Measurements from ENCODE around the gene PHIP.
"Not testable (repeated sequence)": the region's sequence is repeated elsewhere in the genome, so short reads cannot be mapped to it uniquely, and the experiment has no call there.

Gene PHIP

GRCh38 chr6:78908621-78909020 is 169.4 kb downstream of the PHIP start:
- Histone ChIP-seq H3K27me3 (replicated peaks; ENCODE audit: insufficient read depth, low read length) (no peaks in the 10 kb centered on the region), H3K9me2 (replicated peaks; ENCODE audit: insufficient read depth, low read length) (no peaks in the 10 kb centered on the region), H4K20me1 (ENCODE audit: insufficient read depth, low read length) (no peaks in the 10 kb centered on the region), H3K79me2 (ENCODE audit: low read length) (no peaks in the 10 kb centered on the region), H2AFZ (ENCODE audit: low read length) (no peak overlapping the region), H3K9me3 (replicated peaks; ENCODE audit: insufficient read depth, low read length) (no peaks in the 10 kb centered on the region), H3F3A (ENCODE audit: insufficient read depth, low read length) (no peaks in the 10 kb centered on the region), H3K4me1 (ENCODE audit: low read length) (peaks cover 8% of the 10 kb centered on the region), H3K4me3 (ENCODE audit: low read length) (no peak overlapping the region), H3K9ac (ENCODE audit: low read length) (no peak overlapping the region), H3K36me3 (replicated peaks; ENCODE audit: insufficient read depth, low read length) (no peaks in the 10 kb centered on the region), H3K4me2 (ENCODE audit: low read depth, low read length) (no peak overlapping the region; the same call in 1 of the 2 replicates), H3K27ac (ENCODE audit: low read length) (0 out of 2 replicates have a peak overlapping the region, but pooled peaks have one; percentile 8)
- TF ChIP-seq EZH2phosphoT487 (IDR thresholded peaks at IDR 0.05; ENCODE audit: low read length) (no peak), EZH2 (optimal IDR thresholded peaks at IDR 0.05; ENCODE audit: low read depth, low read length) (no peak)
- TF ChIP-seq, protein P1, sequence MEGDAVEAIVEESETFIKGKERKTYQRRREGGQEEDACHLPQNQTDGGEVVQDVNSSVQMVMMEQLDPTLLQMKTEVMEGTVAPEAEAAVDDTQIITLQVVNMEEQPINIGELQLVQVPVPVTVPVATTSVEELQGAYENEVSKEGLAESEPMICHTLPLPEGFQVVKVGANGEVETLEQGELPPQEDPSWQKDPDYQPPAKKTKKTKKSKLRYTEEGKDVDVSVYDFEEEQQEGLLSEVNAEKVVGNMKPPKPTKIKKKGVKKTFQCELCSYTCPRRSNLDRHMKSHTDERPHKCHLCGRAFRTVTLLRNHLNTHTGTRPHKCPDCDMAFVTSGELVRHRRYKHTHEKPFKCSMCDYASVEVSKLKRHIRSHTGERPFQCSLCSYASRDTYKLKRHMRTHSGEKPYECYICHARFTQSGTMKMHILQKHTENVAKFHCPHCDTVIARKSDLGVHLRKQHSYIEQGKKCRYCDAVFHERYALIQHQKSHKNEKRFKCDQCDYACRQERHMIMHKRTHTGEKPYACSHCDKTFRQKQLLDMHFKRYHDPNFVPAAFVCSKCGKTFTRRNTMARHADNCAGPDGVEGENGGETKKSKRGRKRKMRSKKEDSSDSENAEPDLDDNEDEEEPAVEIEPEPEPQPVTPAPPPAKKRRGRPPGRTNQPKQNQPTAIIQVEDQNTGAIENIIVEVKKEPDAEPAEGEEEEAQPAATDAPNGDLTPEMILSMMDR (IDR thresholded peaks at IDR 0.05; ENCODE audit: low read length) = no peak
- no peak for DNase-seq

DNA sequence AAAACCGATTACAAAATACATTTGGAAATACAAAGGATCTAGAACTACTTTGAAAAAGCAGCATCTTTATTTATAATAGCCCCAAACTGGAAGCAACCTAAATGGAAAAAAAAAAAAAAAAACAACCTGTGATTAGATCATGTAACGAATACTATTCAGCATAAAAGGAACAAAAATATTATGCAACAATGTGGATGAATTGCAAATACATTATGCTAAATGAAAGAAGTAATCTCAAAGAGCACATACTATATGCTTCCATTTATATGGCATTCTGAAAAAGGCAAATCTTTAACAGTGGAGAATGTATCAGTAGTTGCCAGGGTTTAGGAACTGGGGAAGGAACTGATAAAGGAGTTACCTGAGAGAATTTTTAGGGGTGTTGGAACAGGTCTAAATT is 181.8 kb downstream of the PHIP start:
- no peaks in the 10 kb centered on the region for H3F3A ChIP-seq (ENCODE audit: insufficient read depth, low read length)
- H3K4me2 ChIP-seq (ENCODE audit: low read depth, low read length) = no peak overlapping the region
- H3K4me3 ChIP-seq (ENCODE audit: low read length) = no peak overlapping the region
- H3K4me1 ChIP-seq (ENCODE audit: low read length) = no peaks in the 10 kb centered on the region
- no peak overlapping the region for H2AFZ ChIP-seq (ENCODE audit: low read length)
- H3K9me3 ChIP-seq (replicated peaks; ENCODE audit: insufficient read depth, low read length) = no peaks in the 10 kb centered on the region
- TF ChIP-seq, protein P1 (IDR thresholded peaks at IDR 0.05; ENCODE audit: low read length) = no peak
- TF ChIP-seq EZH2 (optimal IDR thresholded peaks at IDR 0.05; ENCODE audit: low read depth, low read length) = no peak
- TF ChIP-seq EZH2phosphoT487 (IDR thresholded peaks at IDR 0.05; ENCODE audit: low read length) = no peak
- H3K27me3 ChIP-seq (replicated peaks; ENCODE audit: insufficient read depth, low read length) = no peaks in the 10 kb centered on the region
- H3K79me2 ChIP-seq (ENCODE audit: low read length) = no peaks in the 10 kb centered on the region
- no peak overlapping the region for H3K27ac ChIP-seq (ENCODE audit: low read length)
- no peaks in the 10 kb centered on the region for H4K20me1 ChIP-seq (ENCODE audit: insufficient read depth, low read length)
- no peak overlapping the region for H3K9ac ChIP-seq (ENCODE audit: low read length)
- H3K9me2 ChIP-seq (replicated peaks; ENCODE audit: insufficient read depth, low read length) = no peaks in the 10 kb centered on the region
- DNase-seq = no peak
- no peaks in the 10 kb centered on the region for H3K36me3 ChIP-seq (replicated peaks; ENCODE audit: insufficient read depth, low read length)

DNA sequence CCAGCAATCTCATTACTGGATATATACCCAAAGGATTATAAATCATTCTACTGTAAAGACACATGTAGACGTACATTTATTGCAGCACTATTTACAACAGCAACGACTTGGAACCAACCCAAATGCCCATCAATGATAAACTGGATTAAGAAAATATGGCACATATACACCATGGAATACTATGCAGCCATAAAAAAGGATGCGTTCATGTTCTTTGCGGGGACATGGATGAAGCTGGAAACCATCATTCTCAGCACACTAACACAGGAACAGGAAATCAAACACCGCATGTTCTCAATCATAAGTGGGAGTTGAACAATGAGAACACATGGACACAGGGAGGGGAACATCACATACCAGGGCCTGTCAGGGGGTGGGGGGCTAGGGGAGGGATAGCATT is 188.2 kb downstream of the PHIP start:
- H3K4me2 ChIP-seq (ENCODE audit: low read depth, low read length); H3K79me2 ChIP-seq (ENCODE audit: low read length); H3F3A ChIP-seq (ENCODE audit: insufficient read depth, low read length); H3K9ac ChIP-seq (ENCODE audit: low read length); DNase-seq; H3K9me3 ChIP-seq (replicated peaks; ENCODE audit: insufficient read depth, low read length); H4K20me1 ChIP-seq (ENCODE audit: insufficient read depth, low read length); H3K27ac ChIP-seq (ENCODE audit: low read length); H3K36me3 ChIP-seq (replicated peaks; ENCODE audit: insufficient read depth, low read length); H3K4me1 ChIP-seq (ENCODE audit: low read length); H3K9me2 ChIP-seq (replicated peaks; ENCODE audit: insufficient read depth, low read length); H3K27me3 ChIP-seq (replicated peaks; ENCODE audit: insufficient read depth, low read length); H2AFZ ChIP-seq (ENCODE audit: low read length); H3K4me3 ChIP-seq (ENCODE audit: low read length): not testable (repeated sequence)
